ENCODE results near the gene THY1.

THY1 gene

DNA sequence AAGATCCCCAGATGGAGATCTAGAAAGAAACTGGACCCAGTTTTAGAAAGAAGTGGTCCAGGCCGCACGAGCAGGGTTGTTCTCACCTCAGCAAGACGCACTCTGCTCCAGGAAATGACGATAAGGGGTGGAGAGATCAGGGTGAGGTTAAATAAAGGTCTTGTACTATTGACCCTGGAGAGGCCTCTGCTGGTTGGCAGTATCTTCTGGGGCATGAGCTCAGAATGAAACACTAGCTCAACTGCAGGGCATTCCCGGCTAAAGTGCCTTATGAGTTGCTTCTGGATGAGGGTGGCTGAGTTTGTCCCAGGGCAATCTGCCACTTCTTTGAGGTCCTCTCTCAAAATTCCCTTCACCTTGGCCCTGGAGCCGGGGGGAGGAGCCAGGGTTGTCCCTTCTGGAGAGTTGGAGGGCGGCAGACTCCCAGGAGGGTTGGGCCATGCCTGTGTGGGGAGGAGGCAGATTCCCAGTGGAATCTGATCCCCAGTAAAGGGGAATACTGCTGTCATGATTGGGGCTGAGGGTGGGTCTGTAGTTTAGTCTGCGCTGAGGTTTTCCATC is 52.4 kb downstream of the THY1 start:
- no peak for FAIRE-seq

DNA sequence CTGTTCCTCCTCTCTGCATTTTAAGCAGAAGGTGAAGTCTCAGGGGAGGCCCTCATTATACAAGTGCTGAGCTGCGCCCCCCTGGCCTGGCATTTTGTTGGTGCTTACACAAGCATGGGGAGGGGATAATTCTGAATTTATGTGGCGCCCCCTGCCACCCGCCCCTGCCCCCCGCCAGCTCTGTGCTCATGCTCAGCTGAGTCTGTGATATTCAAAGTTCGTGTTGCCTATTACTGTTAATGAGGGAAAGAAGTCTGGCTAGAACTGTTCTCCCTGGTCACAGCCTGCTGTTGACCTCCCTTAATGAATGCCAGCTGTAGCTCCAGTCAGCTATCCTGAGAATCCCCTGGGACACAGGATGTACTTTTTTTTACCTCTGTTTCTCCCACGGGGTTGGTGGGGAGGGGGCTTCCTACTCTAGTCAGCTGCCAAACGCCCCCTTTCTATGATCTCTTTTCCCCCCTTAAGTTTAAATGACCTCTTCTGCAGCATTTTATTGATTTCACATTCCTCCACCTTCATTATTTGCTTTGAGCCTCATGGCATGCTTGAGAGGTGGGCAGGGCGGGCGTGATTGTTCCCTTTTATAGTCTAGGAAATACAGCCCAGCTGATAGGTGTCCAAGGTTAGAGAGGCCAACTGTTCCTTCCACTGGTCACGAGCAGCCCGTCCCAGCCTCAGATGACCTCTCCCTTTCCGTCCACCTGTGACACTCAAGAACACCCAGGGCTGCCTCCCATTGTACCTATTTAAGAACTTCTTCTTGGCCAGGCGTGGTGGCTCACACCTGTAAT is 53.6 kb downstream of the THY1 start:
- FAIRE-seq (no peak), DNase-seq (ENCODE audit: insufficient read length, low spot score) (no peak)
- TF ChIP-seq TAF1 (IDR thresholded peaks at IDR 0.05; ENCODE audit: low read depth, low read length), result no peak

More for the DNA sequence above, 52.4 kb downstream of the THY1 start:
- TF ChIP-seq PAX5 (IDR thresholded peaks at IDR 0.05; ENCODE audit: insufficient read depth, low read length, severe bottlenecking) (no peak), TAF1 (IDR thresholded peaks at IDR 0.05; ENCODE audit: low read depth, low read length) (no peak), POLR2A (IDR thresholded peaks at IDR 0.05; ENCODE audit: low read depth, low read length) (no peak)
- no peak for DNase-seq (ENCODE audit: insufficient read length, low spot score)

DNA sequence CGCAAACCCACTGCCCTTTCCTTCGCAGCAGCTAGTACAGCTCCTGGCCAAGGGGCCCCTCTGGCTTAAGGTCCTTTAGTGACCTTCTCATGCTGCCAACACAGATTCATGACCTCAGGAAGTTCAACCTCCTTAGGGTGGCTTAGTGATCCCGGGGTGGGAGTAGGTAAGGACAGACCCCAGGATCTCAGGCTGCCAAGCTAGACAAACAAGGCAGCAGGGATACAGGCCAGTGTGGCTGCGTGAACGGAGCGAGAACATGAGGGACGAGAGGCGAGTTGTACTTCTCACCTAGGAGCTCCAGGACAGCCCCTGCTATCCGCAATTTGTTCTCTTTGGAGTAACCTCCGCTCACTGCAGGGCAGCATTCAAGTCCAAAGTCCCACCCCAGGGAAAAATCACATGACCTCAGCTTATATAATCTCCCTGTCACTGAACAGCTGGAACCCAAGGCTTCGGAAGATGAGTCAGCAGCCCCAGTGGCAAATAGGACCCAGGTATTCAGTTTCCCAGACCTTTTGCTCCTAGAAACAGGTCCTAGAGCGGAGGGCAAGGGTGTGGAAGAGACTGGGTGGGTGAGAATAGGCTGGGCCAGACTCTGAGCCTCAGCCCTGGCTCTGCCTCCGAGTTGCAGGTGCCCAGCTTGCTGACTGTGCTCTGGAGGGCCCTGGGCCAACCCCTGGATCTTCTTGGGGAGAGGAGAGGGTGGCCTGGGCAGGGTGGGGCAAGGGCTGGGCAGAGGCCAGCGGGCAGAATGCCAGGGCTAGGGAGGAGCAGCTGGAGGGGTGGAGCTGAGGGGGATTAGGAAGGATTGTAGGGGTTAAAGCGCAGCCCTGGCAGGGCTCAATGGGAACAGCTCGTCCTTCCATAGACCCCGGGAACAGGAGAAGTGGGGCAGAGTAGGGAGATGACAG is 54.6 kb downstream of the THY1 start:
- TF ChIP-seq SPI1 (IDR thresholded peaks at IDR 0.05; ENCODE audit: low read depth, low read length), result no peak
- no peak for TF ChIP-seq TAF1 (IDR thresholded peaks at IDR 0.05; ENCODE audit: low read depth, low read length)
- no peak for TF ChIP-seq POLR2AphosphoS5 (IDR thresholded peaks at IDR 0.05; ENCODE audit: low read depth, low read length)
- TF ChIP-seq POLR2A (IDR thresholded peaks at IDR 0.05; ENCODE audit: low read depth, low read length), result no peak
- TF ChIP-seq POU2F2 (IDR thresholded peaks at IDR 0.05; ENCODE audit: low read depth, low read length), result no peak
- TF ChIP-seq PAX5 (IDR thresholded peaks at IDR 0.05; ENCODE audit: insufficient read depth, low read length, severe bottlenecking), result no peak
- FAIRE-seq (no peak), DNase-seq (ENCODE audit: insufficient read length, low spot score) (no peak)

DNA sequence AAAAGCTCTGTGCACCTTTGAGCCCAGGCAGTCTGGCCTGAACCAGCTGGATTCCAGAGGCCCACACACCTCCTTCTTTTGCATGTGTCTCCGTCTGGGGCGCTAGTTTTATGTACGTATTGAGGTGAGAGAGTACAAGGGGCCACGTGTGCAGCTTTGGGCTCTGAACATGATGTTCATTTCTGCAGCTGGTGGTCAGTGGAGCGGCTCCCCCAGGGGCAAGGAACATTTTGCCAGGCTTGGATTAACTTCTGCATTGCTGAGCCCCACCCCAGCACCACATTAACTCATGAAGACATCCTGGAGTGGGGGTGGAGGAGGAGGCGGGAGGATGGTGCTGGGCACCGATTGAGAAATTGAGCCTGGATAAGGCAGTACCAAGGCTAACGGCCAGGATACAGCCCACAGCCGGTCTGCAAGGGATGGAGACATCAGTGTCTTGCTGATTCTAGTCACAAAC is 55.3 kb downstream of the THY1 start:
- FAIRE-seq (no peak), DNase-seq (ENCODE audit: insufficient read length, low spot score) (no peak)
- TF ChIP-seq PAX5 (IDR thresholded peaks at IDR 0.05; ENCODE audit: insufficient read depth, low read length, severe bottlenecking) (no peak), TAF1 (IDR thresholded peaks at IDR 0.05; ENCODE audit: low read depth, low read length) (no peak), SPI1 (IDR thresholded peaks at IDR 0.05; ENCODE audit: low read depth, low read length) (no peak), POLR2AphosphoS5 (IDR thresholded peaks at IDR 0.05; ENCODE audit: low read depth, low read length) (no peak), POLR2A (IDR thresholded peaks at IDR 0.05; ENCODE audit: low read depth, low read length) (no peak), POU2F2 (IDR thresholded peaks at IDR 0.05; ENCODE audit: low read depth, low read length) (no peak)

Data from GM12891 (cell line).